ENCODE data around the gene PSMD10. TPM values are rescaled to one million over a fixed set of nuclear protein-coding genes. Genes with fewer than 3 reads are reported as not detected.
A peak's percentile ranks its signal among the peaks of the same experiment; 100 is the strongest.

PSMD10 gene
- polyA plus RNA-seq, 1 donor (not counting 4 experiments of a cell fraction or from before 2014, with no cell fraction given): 89.3 TPM

GRCh38 chrX:108123591-108124366, 32.4 kb upstream of the PSMD10 start:
- Histone ChIP-seq H3K9me1 (ENCODE audit: control insufficient read depth, extremely low read depth, insufficient read depth, low read length) (no peaks in the 10 kb centered on the region), H3K27me3 (ENCODE audit: control insufficient read depth, extremely low read depth, insufficient read depth, low read length) (no peaks in the 10 kb centered on the region), H3K27ac (ENCODE audit: control insufficient read depth, insufficient read depth, low read length) (peak overlapping the region; percentile 17), H3K4me1 (ENCODE audit: control insufficient read depth, extremely low read depth, insufficient read depth, low read length) (peaks cover 23% of the 10 kb centered on the region), H3K4me3 (ENCODE audit: control insufficient read depth in 2 of 3, extremely low read depth in 1 of 3, insufficient read depth in 2 of 3, low read depth in 1 of 3, low read length in 3 of 3) (no peak overlapping the region), H3K9me3 (ENCODE audit: control insufficient read depth, low read depth, low read length) (no peaks in the 10 kb centered on the region), H3K36me3 (ENCODE audit: control insufficient read depth in 2 of 2, extremely low read depth in 1 of 2, insufficient read depth in 2 of 2, low read length in 2 of 2) (no peaks in the 10 kb centered on the region), H4K20me1 (ENCODE audit: control insufficient read depth, extremely low read depth, insufficient read depth, low read length) (no peaks in the 10 kb centered on the region), H3K4me2 (ENCODE audit: control insufficient read depth, extremely low read depth, insufficient read depth, low read depth, low read length) (no peak overlapping the region), H3K9ac (ENCODE audit: control insufficient read depth, extremely low read depth, insufficient read depth, low read length) (no peak overlapping the region), H2AFZ (ENCODE audit: control insufficient read depth, low read length) (no peak overlapping the region), H3K79me2 (ENCODE audit: control insufficient read depth, insufficient read depth, low read length) (no peaks in the 10 kb centered on the region)
- dilution Hi-C loops (cut with MboI; ENCODE audit: extremely low pct_ligation_motif_present, low sequenced_read_pairs): no loop called here
- DNase-seq (ENCODE audit: low read depth, low spot score) (no peak), FAIRE-seq (no peak)
- TF ChIP-seq CTCF (optimal IDR thresholded peaks at IDR 0.05 in 1 of 3, IDR thresholded peaks at IDR 0.05 in 1 of 3, conservative IDR thresholded peaks at IDR 0.05 in 1 of 3; ENCODE audit: extremely low read depth in 1 of 3, insufficient read depth in 2 of 3, low read length in 3 of 3) (no peak), EZH2 (IDR thresholded peaks at IDR 0.05; ENCODE audit: low read length) (no peak)

- Histone ChIP-seq H3K9ac (ENCODE audit: control insufficient read depth, extremely low read depth, insufficient read depth, low read length) (no peak overlapping the region), H3K4me1 (ENCODE audit: control insufficient read depth, extremely low read depth, insufficient read depth, low read length) (peaks cover 23% of the 10 kb centered on the region), H3K36me3 (ENCODE audit: control insufficient read depth in 2 of 2, extremely low read depth in 1 of 2, insufficient read depth in 2 of 2, low read length in 2 of 2) (no peaks in the 10 kb centered on the region), H3K4me3 (ENCODE audit: control insufficient read depth in 2 of 3, extremely low read depth in 1 of 3, insufficient read depth in 2 of 3, low read depth in 1 of 3, low read length in 3 of 3) (no peak overlapping the region), H2AFZ (ENCODE audit: control insufficient read depth, low read length) (no peak overlapping the region), H3K79me2 (ENCODE audit: control insufficient read depth, insufficient read depth, low read length) (no peaks in the 10 kb centered on the region), H3K9me1 (ENCODE audit: control insufficient read depth, extremely low read depth, insufficient read depth, low read length) (no peaks in the 10 kb centered on the region), H3K4me2 (ENCODE audit: control insufficient read depth, extremely low read depth, insufficient read depth, low read depth, low read length) (peak overlapping the region; percentile 52), H3K9me3 (ENCODE audit: control insufficient read depth, low read depth, low read length) (no peaks in the 10 kb centered on the region), H3K27me3 (ENCODE audit: control insufficient read depth, extremely low read depth, insufficient read depth, low read length) (no peaks in the 10 kb centered on the region), H3K27ac (ENCODE audit: control insufficient read depth, insufficient read depth, low read length) (peak overlapping the region; percentile 17), H4K20me1 (ENCODE audit: control insufficient read depth, extremely low read depth, insufficient read depth, low read length) (no peaks in the 10 kb centered on the region)
- FAIRE-seq: peak; percentile 79
- dilution Hi-C loops (cut with MboI; ENCODE audit: extremely low pct_ligation_motif_present, low sequenced_read_pairs): no loop called here
- no peak for DNase-seq (ENCODE audit: low read depth, low spot score)
- TF ChIP-seq EZH2 (IDR thresholded peaks at IDR 0.05; ENCODE audit: low read length) (no peak), CTCF (optimal IDR thresholded peaks at IDR 0.05 in 1 of 3, IDR thresholded peaks at IDR 0.05 in 1 of 3, conservative IDR thresholded peaks at IDR 0.05 in 1 of 3; ENCODE audit: extremely low read depth in 1 of 3, insufficient read depth in 2 of 3, low read length in 3 of 3) (no peak)
These were observed 31.4 kb upstream of the PSMD10 start for GRCh38 chrX:108122748-108123147.

Data from keratinocyte (primary cell).